PFSK-1 (cell line): ENCODE measurements around the gene SORBS1.

ENCODE experiments used
- POLR2AphosphoS5 ChIP-seq: IDR thresholded peaks from 2 replicates; pipeline ENCODE4 v1.6.1; 2012; ENCODE audit warnings: low read depth, mild to moderate bottlenecking, control low read depth, low read length, moderate library complexity
- TAF1 ChIP-seq: IDR thresholded peaks from 2 replicates; pipeline ENCODE4 v1.6.1; 2012; ENCODE audit warnings: low read length, control low read depth, borderline replicate concordance; ENCODE audit not compliant: insufficient read depth
- TF ChIP-seq, protein P1 (sequence below), 2 experiments: IDR thresholded peaks; 2 replicates each; pipeline versions ENCODE4 v1.6.1 to v1.8.0; 2011 to 2012; ENCODE audit warnings: low read depth in 2 of 2, low read length in 2 of 2, control low read depth in 1 of 2, inconsistent platforms in 1 of 2, mild to moderate bottlenecking in 1 of 2, moderate library complexity in 1 of 2; ENCODE audit not compliant: insufficient read depth in 1 of 2

DNA sequence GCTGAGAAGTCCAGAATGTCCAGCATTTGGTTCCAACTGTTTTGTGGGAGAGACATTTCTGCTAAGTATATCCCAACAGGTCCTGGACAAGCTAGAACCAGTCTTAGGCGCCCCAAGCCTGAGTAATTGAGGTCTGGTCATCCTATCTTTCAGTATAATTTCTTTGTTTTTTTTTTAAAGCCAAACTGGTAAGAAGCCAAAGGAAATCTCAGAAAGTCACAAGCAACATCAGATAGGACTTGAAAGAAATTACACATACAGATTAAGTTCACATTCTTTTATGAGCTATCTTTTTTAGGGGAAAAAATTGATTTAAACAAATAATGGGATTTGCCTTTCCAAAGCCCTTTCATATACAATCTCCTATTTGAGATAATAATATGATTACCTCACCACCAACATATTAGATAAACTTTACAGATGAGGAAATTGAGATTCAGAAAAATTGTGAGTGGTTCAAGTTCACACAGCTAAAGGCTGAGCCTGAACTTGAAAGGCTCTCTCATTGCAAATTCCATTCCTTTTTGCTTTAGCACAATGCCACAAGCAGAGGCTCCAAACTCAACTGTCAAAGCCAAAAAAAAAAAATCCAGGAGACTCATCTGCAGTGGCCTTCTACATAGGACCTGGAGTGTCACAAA, 285.3 kb downstream of the SORBS1 start:
- TF ChIP-seq TAF1 = no peak
- TF ChIP-seq POLR2AphosphoS5 = no peak
- TF ChIP-seq, protein P1, sequence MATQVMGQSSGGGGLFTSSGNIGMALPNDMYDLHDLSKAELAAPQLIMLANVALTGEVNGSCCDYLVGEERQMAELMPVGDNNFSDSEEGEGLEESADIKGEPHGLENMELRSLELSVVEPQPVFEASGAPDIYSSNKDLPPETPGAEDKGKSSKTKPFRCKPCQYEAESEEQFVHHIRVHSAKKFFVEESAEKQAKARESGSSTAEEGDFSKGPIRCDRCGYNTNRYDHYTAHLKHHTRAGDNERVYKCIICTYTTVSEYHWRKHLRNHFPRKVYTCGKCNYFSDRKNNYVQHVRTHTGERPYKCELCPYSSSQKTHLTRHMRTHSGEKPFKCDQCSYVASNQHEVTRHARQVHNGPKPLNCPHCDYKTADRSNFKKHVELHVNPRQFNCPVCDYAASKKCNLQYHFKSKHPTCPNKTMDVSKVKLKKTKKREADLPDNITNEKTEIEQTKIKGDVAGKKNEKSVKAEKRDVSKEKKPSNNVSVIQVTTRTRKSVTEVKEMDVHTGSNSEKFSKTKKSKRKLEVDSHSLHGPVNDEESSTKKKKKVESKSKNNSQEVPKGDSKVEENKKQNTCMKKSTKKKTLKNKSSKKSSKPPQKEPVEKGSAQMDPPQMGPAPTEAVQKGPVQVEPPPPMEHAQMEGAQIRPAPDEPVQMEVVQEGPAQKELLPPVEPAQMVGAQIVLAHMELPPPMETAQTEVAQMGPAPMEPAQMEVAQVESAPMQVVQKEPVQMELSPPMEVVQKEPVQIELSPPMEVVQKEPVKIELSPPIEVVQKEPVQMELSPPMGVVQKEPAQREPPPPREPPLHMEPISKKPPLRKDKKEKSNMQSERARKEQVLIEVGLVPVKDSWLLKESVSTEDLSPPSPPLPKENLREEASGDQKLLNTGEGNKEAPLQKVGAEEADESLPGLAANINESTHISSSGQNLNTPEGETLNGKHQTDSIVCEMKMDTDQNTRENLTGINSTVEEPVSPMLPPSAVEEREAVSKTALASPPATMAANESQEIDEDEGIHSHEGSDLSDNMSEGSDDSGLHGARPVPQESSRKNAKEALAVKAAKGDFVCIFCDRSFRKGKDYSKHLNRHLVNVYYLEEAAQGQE (IDR thresholded peaks at IDR 0.05; ENCODE audit: insufficient read depth in 1 of 2, low read depth in 2 of 2, low read length in 2 of 2) = no peak
